VCaP (cell line): ENCODE data around the gene SYCE3.

Experiments
- H3K27ac ChIP-seq: fragments of 450-650 bp; 2 replicates; pipeline ENCODE4 v1.5.1; 2017
- CTCF ChIP-seq: fragments of 450-650 bp; conservative IDR thresholded peaks from 2 replicates; pipeline ENCODE4 v1.5.1; 2017; ENCODE audit warnings: mild to moderate bottlenecking, moderate library complexity

SYCE3 gene

GRCh38 chr22:50525104-50525857 lies 37.4 kb downstream of the SYCE3 start, which contains the start of gene SCO2:
Gene SCO2, minus strand, starts transcription at chr22:50525598. Its CDS starts 1,187 bp downstream, at chr22:50524411.
- H3K27ac ChIP-seq: peak within 1 kb of the TSS; percentile 91
- no peak for TF ChIP-seq CTCF

- H3K27ac ChIP-seq: peak overlapping the region; percentile 91
- no peak for TF ChIP-seq CTCF
Observed at GRCh38 chr22:50524676-50525103, 38.0 kb downstream of the SYCE3 start.

- H3K27ac ChIP-seq: peak overlapping the region; percentile 91
- no peak for TF ChIP-seq CTCF
Observed at GRCh38 chr22:50523806-50524675, 38.7 kb downstream of the SYCE3 start.

GRCh38 chr22:50523458-50523805 lies 39.3 kb downstream of the SYCE3 start:
- H3K27ac ChIP-seq: no peak overlapping the region
- no peak for TF ChIP-seq CTCF

- no peak overlapping the region for H3K27ac ChIP-seq
- TF ChIP-seq CTCF: no peak
Observed at GRCh38 chr22:50522806-50523438, 39.8 kb downstream of the SYCE3 start.

- no peak overlapping the region for H3K27ac ChIP-seq
- no peak for TF ChIP-seq CTCF
Observed at GRCh38 chr22:50522208-50522805, 40.4 kb downstream of the SYCE3 start.

- no peak overlapping the region for H3K27ac ChIP-seq
- no peak for TF ChIP-seq CTCF
Observed at GRCh38 chr22:50521710-50522109, 41.0 kb downstream of the SYCE3 start.
